ENCODE measurements around the gene SPEF2. TPM values are rescaled to one million over a fixed set of nuclear protein-coding genes. Genes with fewer than 3 reads are reported as not detected.

The SPEF2 gene
- total and polyA plus RNA-seq, 4 donors, result 0.42 to 4.5 (median 2.1) TPM

GRCh38 chr5:35821513-35821912 is 203.8 kb downstream of the SPEF2 start:
- Histone ChIP-seq H3K9me3 (ENCODE audit: control insufficient read depth in 4 of 4, low read length in 3 of 4) (no peaks in the 10 kb centered on the region), H3K4me1 (ENCODE audit: control insufficient read depth in 4 of 4, insufficient read depth in 4 of 4, low read length in 3 of 4) (no peaks in the 10 kb centered on the region), H3K4me3 (ENCODE audit: low read depth in 1 of 3, low read length in 3 of 3) (no peak overlapping the region), H3K36me3 (ENCODE audit: control insufficient read depth in 4 of 4, insufficient read depth in 3 of 4, low read depth in 1 of 4, low read length in 3 of 4) (no peaks in the 10 kb centered on the region), H3K27ac (ENCODE audit: low read depth in 1 of 2, low read length in 2 of 2) (no peak overlapping the region), H3K9ac (ENCODE audit: low read depth in 1 of 2, low read length in 2 of 2) (no peak overlapping the region), H3K27me3 (ENCODE audit: control insufficient read depth in 4 of 4, insufficient read depth in 4 of 4, low read length in 3 of 4) (peaks cover 0 to 5% (median 0%) of the 10 kb centered on the region in 4 donors)
- WGBS, result 85% methylated on average over 2 of the region's 2 CpGs
- TF ChIP-seq RAD21 (IDR thresholded peaks at IDR 0.05), result no peak
- no peak for DNase-seq (ENCODE audit: low spot score)

- no peak for TF ChIP-seq NR2F2 (IDR thresholded peaks at IDR 0.05)
- no peak overlapping the region for H3K4me3 ChIP-seq (ENCODE audit: low read depth in 1 of 3, low read length in 3 of 3)
- no peak overlapping the region for H3K27ac ChIP-seq (ENCODE audit: low read depth in 1 of 2, low read length in 2 of 2)
- no peaks in the 10 kb centered on the region for H3K36me3 ChIP-seq (ENCODE audit: control insufficient read depth in 4 of 4, insufficient read depth in 3 of 4, low read depth in 1 of 4, low read length in 3 of 4)
- H3K9ac ChIP-seq (ENCODE audit: low read depth in 1 of 2, low read length in 2 of 2), result no peak overlapping the region
- peaks cover 0 to 10% (median 0%) of the 10 kb centered on the region in 4 donors for H3K27me3 ChIP-seq (ENCODE audit: control insufficient read depth in 4 of 4, insufficient read depth in 4 of 4, low read length in 3 of 4)
- 86% methylated on average over 8 of the region's 8 CpGs for WGBS
- no peaks in the 10 kb centered on the region for H3K4me1 ChIP-seq (ENCODE audit: control insufficient read depth in 4 of 4, insufficient read depth in 4 of 4, low read length in 3 of 4)
- H3K9me3 ChIP-seq (ENCODE audit: control insufficient read depth in 4 of 4, low read length in 3 of 4), result no peaks in the 10 kb centered on the region
- DNase-seq (ENCODE audit: low spot score), result no peak
These were observed 204.8 kb downstream of the SPEF2 start for GRCh38 chr5:35822511-35822910.

- no peak for DNase-seq (ENCODE audit: low spot score)
- TF ChIP-seq TAF1 (conservative IDR thresholded peaks at IDR 0.05) (no peak), REST (IDR thresholded peaks at IDR 0.05) (no peak), EGR1 (IDR thresholded peaks at IDR 0.05; ENCODE audit: low read depth in 2 of 2) (no peak), RXRA (IDR thresholded peaks at IDR 0.05) (no peak), GABPA (IDR thresholded peaks at IDR 0.05 in 1 of 2, conservative IDR thresholded peaks at IDR 0.05 in 1 of 2) (no peak), MAX (IDR thresholded peaks at IDR 0.05) (no peak), HNF4A (conservative IDR thresholded peaks at IDR 0.05) (no peak), NR2F2 (IDR thresholded peaks at IDR 0.05) (no peak), RAD21 (IDR thresholded peaks at IDR 0.05) (no peak), YY1 (IDR thresholded peaks at IDR 0.05) (no peak), ZBTB33 (IDR thresholded peaks at IDR 0.05) (no peak), HNF4G (IDR thresholded peaks at IDR 0.05) (no peak), ATF3 (IDR thresholded peaks at IDR 0.05) (no peak)
- WGBS, result 87% methylated on average over 7 of the region's 7 CpGs
- H3K27ac ChIP-seq (ENCODE audit: low read depth in 1 of 2, low read length in 2 of 2), result no peak overlapping the region
- no peaks in the 10 kb centered on the region for H3K4me1 ChIP-seq (ENCODE audit: control insufficient read depth in 4 of 4, insufficient read depth in 4 of 4, low read length in 3 of 4)
- H3K9ac ChIP-seq (ENCODE audit: low read depth in 1 of 2, low read length in 2 of 2), result no peak overlapping the region
- H3K4me3 ChIP-seq (ENCODE audit: low read depth in 1 of 3, low read length in 3 of 3), result no peak overlapping the region
- H3K9me3 ChIP-seq (ENCODE audit: control insufficient read depth in 4 of 4, low read length in 3 of 4), result no peaks in the 10 kb centered on the region
- H3K27me3 ChIP-seq (ENCODE audit: control insufficient read depth in 4 of 4, insufficient read depth in 4 of 4, low read length in 3 of 4), result peaks cover 0 to 10% (median 0%) of the 10 kb centered on the region in 4 donors
- no peaks in the 10 kb centered on the region for H3K36me3 ChIP-seq (ENCODE audit: control insufficient read depth in 4 of 4, insufficient read depth in 3 of 4, low read depth in 1 of 4, low read length in 3 of 4)
These were observed 205.9 kb downstream of the SPEF2 start for GRCh38 chr5:35823347-35824098.

All from liver (tissue), 9 donors.